Measurements from ENCODE around the gene ARSG. TPM values are rescaled to one million over a fixed set of nuclear protein-coding genes. Genes with fewer than 3 reads are reported as not detected.
"Not testable (repeated sequence)": the region's sequence is repeated elsewhere in the genome, so short reads cannot be mapped to it uniquely, and the experiment has no call there.

The ARSG gene
- total RNA-seq, 1 donor from 2014 or later: 2.7 TPM

DNA sequence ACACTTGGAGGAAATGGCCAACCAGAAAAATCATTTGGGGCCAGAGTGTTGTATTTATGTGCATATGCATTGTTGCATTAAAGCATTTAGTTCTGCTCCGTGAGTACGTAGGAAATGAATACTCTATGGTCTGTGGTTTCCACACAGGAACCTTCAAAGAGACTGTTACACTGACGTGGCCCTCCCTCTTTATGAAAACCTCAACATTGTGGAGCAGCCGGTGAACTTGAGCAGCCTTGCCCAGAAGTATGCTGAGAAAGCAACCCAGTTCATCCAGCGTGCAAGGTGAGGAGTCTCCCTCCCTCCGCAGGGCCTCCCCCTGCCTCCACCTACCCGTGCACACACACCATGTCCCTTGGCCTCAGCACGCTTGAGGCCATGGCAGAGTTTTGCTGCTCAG, 65.2 kb downstream of the ARSG start:
- DNase-seq (ENCODE audit: low spot score): no peak
- intact Hi-C loops (cut with DNase I): no loop called here

DNA sequence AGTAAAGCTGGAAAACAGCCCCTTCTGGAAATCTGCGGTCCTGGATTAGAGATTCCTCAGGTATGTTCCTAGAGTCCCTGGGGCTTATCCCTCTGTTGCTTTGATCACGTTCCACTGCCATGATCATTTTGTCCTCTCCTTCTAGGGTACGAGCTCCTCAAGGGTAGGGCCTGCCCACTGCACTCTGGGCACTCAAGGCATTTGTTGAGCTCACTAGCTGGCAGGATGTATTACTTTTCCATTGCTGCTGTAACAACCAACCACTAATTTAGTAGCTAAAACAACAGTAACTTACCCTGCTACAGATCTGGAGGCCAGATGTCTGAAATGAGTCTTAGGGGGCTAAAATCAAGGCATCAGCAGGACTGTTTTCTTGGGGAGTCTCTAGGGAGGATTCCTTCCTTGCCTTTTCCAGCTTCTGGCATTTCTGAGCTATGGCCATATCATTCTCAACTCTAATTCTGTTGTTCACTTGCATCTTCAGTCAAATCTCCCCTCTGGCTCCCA, 65.7 kb downstream of the ARSG start:
- DNase-seq (ENCODE audit: low spot score): no peak
- intact Hi-C loops (cut with DNase I): no loop called here

GRCh38 chr17:68357886-68358285, 66.6 kb downstream of the ARSG start:
- intact Hi-C loops (cut with DNase I): no loop called here

GRCh38 chr17:68359791-68360535, 68.7 kb downstream of the ARSG start:
- intact Hi-C loops (cut with DNase I): no loop called here
- no peak for DNase-seq (ENCODE audit: low spot score)

More at GRCh38 chr17:68357886-68358285, 66.6 kb downstream of the ARSG start:
- DNase-seq (ENCODE audit: low spot score): no peak

DNA sequence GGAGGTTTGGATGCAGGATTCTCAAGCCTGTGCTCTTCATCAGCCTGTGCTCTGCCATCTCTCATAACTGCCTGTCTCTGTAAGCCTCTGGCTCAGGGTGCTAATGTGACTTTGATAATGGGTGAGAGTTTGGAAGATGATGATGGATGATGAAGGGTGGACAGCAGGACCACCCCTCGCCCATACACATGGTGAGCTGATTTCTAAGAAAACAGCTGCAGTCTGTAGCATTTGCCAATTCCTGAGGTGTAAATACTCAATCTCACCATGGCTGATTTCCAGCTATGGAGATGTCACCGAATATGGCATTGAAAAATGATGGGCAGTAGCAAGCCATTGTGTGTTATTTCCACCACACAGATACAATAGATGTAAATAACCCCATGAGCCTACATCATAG, 74.2 kb downstream of the ARSG start:
- intact Hi-C loops (cut with DNase I): no loop called here
- DNase-seq (ENCODE audit: low spot score): no peak

GRCh38 chr17:68368387-68368786, 77.1 kb downstream of the ARSG start:
- DNase-seq (ENCODE audit: low spot score): no peak
- intact Hi-C loops (cut with DNase I): no loop called here

DNA sequence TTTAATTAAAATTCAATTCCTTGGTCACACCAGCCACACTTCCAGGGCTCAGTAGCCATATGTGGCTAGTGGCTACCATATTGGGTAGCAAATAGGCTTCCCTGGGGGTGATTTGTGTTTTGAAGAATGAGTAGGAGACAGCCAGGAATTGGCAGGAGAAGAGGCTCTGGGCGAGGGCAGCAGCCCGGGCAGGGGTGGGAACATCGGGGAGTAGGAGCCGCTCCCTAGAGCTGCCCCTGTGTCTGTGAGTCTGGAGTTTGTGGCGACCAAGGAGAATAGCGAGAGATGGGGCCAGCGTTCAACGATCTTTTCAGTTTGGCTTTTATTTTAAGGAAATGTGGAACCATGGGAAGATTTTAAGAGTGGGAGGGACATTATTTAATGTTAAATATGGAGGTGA, 84.3 kb downstream of the ARSG start:
- no peak for DNase-seq (ENCODE audit: low spot score)
- intact Hi-C loops (cut with DNase I): no loop called here

- intact Hi-C loops (cut with DNase I); DNase-seq (ENCODE audit: low spot score): not testable (repeated sequence)
Measured at GRCh38 chr17:68376178-68376577, 84.9 kb downstream of the ARSG start.

DNA sequence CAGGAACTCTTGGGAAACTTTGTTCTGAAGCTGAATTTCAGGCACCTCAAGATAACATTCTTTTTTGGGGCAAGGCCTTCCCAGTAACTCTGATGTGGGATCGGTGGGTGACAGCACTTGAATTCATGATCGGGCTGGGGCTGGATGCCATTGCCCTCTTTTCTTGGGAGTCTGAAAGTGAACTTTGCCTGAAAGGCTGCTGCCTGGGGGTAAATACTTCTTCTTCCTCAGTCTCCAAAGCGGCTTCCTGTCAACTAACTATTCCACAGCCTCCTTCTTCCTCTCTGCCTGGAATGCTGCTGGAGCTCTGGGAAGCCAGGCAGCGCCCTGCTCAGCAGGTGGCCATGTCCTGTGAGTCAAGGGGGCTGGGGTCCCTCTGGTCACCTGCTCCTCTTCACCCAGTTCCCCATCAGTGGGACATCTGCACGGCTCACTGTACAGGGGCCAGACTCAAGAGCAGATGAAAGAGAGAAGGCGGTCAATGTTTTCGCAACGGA, 86.5 kb downstream of the ARSG start:
- intact Hi-C loops (cut with DNase I): no loop called here
- no peak for DNase-seq (ENCODE audit: low spot score)

GRCh38 chr17:68378268-68379176, 87.2 kb downstream of the ARSG start:
- peak; percentile 93 for DNase-seq (ENCODE audit: low spot score)
- intact Hi-C loops (cut with DNase I): no loop called here

DNA sequence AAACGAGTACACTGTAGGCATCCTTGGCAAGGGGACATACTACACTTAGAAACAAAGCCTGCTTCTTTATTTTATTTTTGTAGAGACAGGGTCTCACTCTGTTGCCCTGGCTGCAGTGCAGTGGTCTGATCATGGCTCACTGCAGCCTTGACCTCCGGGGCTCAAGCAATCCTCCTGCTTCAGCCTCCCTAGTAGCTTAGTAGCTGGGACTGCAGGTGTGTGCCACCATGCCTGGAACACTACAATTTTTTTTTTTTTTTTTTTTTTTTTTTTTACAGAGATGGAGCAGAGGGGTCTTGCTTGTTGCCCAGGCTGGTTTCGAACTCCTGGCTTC, 87.8 kb downstream of the ARSG start:
- DNase-seq (ENCODE audit: low spot score): no peak
- intact Hi-C loops (cut with DNase I): no loop called here

GRCh38 chr17:68379692-68380677, 88.7 kb downstream of the ARSG start:
- DNase-seq (ENCODE audit: low spot score): no peak
- intact Hi-C loops (cut with DNase I): loop anchor here (10.0 kb wide), 1 partner anchor 235 kb away; no protein-coding TSS in a partner anchor

DNA sequence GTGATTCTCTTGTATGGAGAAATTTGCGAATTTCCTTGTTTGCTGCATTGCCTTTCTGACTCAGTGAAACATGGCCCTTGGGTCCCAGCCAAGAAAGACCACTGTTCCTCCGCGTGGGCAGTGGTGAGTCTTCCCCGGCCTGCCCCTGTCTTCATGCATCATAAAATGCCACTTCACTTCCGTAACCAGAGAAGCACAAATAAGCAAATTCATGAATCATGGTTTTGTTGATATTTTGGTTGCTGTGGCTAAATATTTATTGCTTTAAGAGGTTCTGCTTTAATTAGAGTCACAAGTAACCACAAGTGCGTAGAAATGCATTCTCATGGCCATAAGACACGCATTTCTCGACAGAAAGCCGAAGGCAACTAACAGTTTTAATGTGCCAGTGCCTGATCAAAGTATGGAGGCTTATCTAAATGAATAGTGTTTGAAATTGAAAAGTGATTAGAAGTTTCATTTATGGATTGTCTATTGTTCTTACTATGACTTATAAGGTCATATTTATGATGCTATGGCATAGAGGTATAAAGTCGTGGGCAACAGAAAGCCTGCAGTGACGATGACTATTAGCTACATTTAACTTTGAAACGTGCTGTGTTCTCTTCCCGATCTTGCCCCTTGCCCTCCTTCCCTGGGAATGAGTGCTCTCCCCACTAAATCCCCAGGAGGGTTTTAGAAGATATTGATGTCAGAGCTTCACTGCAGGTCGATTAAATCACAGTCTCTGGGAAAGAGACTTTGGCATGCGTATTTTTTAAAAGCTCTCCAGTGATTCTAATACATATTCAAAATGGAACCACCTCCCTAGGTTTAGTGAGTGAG, 90.0 kb downstream of the ARSG start:
- intact Hi-C loops (cut with DNase I): loop anchor here (10.0 kb wide), 1 partner anchor 234 kb away; no protein-coding TSS in a partner anchor
- DNase-seq (ENCODE audit: low spot score): no peak

DNA sequence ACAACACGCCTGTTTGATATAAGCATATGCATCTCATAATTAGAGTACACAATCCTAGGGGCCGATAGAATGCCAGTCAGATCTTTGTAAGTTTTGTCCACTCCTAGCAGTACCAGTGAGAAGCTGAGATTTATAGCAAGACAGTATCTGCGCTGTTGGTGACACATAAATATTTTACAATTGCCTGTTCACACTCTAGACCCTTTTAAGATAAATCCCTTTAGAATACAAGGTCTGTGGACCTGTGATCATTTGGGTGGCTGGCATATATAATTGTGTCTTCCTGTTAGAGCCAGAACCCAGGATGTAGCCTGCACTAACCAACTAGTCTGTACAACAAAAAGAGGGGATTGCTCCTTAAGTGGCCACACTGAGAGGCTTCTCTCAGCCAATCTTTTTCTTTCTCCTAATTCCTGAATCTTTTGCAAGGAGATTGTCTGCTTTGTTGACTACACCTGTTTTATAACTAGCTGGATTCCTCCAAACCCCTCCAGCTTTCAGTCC, 91.3 kb downstream of the ARSG start:
- no peak for DNase-seq (ENCODE audit: low spot score)
- intact Hi-C loops (cut with DNase I): loop anchor here (10.0 kb wide), 1 partner anchor 232 kb away; no protein-coding TSS in a partner anchor

- intact Hi-C loops (cut with DNase I): loop anchor here (10.0 kb wide), 1 partner anchor 232 kb away; no protein-coding TSS in a partner anchor
- no peak for DNase-seq (ENCODE audit: low spot score)
Measured at GRCh38 chr17:68383120-68383442, 91.8 kb downstream of the ARSG start.

DNA sequence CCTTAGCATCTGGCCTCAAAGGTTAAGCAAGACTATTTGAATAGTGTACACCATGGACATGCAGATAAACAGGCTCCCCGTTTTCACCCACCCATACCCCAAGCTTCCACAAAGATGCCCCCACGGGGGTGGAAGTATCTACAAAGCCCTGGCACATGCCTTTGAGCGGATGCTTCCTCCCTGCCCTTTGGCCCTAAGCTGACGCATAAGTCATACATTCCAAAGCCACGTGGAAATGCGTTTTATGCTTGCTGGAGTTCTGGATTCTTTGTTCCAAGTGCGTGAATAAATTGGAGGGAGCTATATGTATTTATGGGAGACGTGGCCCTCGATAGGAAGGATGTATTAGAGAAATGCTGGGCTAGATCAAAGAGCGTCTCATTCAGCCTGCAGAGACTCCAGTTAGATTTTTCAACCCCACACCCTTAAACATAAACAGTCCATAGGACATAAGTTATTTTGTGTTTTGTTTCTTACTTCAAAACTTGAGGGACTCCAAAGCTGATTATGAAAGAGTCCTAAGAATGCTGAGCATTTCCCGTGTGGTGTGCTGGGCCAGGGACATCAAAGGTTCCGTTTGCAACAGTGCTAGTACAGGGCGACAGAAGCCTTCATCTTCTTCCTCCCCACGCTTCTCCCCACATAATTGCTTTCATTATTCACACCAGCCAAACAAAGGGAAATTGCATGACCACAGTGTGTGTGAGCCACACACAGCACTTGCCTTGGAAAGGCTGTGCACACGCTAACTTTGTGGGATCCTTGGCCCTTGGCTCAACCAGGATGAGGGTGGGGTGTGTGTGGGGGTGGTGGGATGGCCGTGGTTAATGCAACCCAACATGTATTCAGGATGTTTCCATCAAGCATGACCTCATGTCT, 92.4 kb downstream of the ARSG start:
- intact Hi-C loops (cut with DNase I): loop anchor here (10.0 kb wide), 1 partner anchor 231 kb away; no protein-coding TSS in a partner anchor
- no peak for DNase-seq (ENCODE audit: low spot score)

DNA sequence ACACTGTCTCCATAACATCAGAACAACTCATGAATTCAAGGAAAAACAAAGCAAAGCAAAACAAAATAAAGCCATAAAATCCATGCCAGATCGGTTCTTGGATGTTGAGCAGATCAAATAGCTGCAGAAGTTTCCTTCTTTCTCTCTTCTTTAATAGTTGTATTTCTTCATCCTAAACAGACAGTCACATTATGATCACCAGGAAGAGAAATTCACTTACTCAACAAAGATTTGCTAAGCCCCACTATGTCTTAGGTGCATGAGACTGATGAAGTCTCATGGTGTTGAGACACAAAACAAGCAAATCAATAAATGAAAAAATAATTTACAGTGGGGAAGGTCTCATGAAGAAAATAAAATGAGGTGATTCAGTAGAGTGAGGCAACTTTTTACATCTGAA, 93.2 kb downstream of the ARSG start:
- intact Hi-C loops (cut with DNase I): loop anchor here (10.0 kb wide), 1 partner anchor 230 kb away; no protein-coding TSS in a partner anchor
- no peak for DNase-seq (ENCODE audit: low spot score)

Data from cardiac septum (tissue), 1 donor.